Pons (tissue), 1 donor: ENCODE data around the gene OR11H6.
"Not testable (repeated sequence)": the region's sequence is repeated elsewhere in the genome, so short reads cannot be mapped to it uniquely, and the experiment has no call there.

Source experiments
- DNase-seq: peaks from one replicate; pipeline ENCODE4 v3.0.0-alpha.2; 2016; ENCODE audit warnings: low spot score

The OR11H6 gene

GRCh38 chr14:20264361-20264760 is 40.9 kb downstream of the OR11H6 start:
- not testable (repeated sequence) for DNase-seq

DNA sequence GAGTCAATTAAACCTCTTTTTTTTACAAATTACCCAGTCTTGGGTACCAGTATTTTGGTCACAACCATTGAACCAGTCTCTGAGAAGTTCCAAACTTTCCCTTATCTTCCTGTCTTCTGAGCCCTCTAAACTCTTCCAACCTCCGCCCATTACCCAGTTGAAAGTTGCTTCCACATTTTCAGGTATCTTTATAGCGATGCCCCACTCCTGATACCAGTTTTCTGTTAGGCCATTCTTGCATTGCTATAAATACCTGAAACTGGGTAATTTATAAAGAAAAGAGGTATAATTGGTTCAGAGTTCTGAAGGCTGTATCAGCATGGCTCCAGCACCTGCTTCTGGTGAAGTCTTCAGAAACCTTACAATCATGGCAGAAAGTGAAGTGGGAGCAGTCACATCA is 50.6 kb downstream of the OR11H6 start:
- DNase-seq, result no peak
